HG03378 (cell line): ENCODE results near the gene RHOBTB3.
"Not testable (repeated sequence)": the region's sequence is repeated elsewhere in the genome, so short reads cannot be mapped to it uniquely, and the experiment has no call there.

Experiments used
- ATAC-seq: cut with Tn5 transposase; IDR thresholded peaks from one replicate; pipeline ENCODE4 v1.9.1; 2021; ENCODE audit warnings: mild to moderate bottlenecking, moderate library complexity; ENCODE audit not compliant: unreplicated experiment

The RHOBTB3 gene, protein sequence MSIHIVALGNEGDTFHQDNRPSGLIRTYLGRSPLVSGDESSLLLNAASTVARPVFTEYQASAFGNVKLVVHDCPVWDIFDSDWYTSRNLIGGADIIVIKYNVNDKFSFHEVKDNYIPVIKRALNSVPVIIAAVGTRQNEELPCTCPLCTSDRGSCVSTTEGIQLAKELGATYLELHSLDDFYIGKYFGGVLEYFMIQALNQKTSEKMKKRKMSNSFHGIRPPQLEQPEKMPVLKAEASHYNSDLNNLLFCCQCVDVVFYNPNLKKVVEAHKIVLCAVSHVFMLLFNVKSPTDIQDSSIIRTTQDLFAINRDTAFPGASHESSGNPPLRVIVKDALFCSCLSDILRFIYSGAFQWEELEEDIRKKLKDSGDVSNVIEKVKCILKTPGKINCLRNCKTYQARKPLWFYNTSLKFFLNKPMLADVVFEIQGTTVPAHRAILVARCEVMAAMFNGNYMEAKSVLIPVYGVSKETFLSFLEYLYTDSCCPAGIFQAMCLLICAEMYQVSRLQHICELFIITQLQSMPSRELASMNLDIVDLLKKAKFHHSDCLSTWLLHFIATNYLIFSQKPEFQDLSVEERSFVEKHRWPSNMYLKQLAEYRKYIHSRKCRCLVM

GRCh38 chr5:95730730-95731570 is at the start of gene RHOBTB3:
TSS of gene RHOBTB3 (plus strand) at chr5:95731336. CDS start at chr5:95731683, 347 bp downstream.
- no peak for ATAC-seq

- no peak for ATAC-seq
Observed at GRCh38 chr5:95682891-95683290, 48.2 kb upstream of the RHOBTB3 start, which contains the start of gene SPATA9. TSS of gene SPATA9 (minus strand) at chr5:95682991. CDS start at chr5:95682854, 137 bp downstream.

GRCh38 chr5:95684361-95684760 is 46.8 kb upstream of the RHOBTB3 start:
- no peak for ATAC-seq

DNA sequence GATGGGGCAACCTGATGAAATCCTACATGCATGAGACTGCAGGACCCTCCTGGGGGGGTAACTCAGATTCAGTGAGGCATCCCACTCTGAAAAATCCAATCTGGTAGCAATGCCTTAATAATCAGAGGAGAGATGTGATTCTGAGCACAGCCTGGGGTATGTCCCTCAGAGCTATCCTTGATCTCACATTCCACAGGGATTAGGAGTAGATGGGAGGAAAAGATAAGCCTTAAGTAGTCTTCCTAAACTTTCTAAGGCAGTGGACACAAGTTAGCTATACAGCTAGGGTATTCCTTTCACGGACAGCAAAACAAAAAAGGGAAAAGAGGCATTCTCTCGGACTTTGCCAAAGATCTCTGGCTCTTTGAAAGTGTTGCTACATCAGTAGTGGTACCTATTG is 44.5 kb upstream of the RHOBTB3 start:
- no peak for ATAC-seq

GRCh38 chr5:95689680-95690079 is 41.5 kb upstream of the RHOBTB3 start:
- no peak for ATAC-seq

DNA sequence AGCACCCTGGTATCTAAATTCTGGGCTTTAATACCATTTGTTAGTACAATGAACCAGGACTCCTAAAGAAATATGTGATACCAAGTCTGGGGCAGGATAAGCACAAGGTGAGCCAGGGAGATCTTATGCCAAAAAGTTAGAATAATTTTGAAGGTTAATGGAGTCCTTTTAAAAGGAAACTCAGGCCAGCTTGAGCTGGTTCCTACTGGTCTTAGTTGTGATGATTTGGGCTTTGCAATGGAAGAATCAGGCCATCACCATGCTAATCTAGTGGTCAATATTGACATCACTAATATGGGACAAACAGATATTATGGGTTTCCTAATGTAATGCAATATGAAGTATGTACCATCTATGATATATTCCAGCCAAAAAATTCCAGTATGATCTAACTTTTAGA is 40.8 kb upstream of the RHOBTB3 start:
- no peak for ATAC-seq

- no peak for ATAC-seq
Observed at GRCh38 chr5:95697781-95698681, 33.1 kb upstream of the RHOBTB3 start.

DNA sequence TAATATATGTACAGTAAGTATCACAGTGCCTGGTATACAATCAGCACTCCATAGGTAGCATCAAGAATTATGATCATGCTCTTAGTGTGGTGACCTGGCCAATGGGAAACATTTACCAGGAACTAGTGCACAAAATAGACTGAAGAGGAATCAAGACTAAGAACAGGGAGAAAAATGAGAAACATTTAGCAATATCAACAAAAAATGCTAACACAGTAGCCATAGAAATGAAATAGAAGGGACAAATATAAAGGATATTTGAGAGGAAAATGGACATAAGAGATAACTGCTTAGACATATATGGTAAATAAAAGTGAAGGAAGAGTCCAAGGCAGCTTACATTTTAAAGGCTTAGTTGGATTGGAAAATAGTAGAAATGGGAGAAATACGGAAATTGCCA is 31.8 kb upstream of the RHOBTB3 start:
- ATAC-seq, result no peak

DNA sequence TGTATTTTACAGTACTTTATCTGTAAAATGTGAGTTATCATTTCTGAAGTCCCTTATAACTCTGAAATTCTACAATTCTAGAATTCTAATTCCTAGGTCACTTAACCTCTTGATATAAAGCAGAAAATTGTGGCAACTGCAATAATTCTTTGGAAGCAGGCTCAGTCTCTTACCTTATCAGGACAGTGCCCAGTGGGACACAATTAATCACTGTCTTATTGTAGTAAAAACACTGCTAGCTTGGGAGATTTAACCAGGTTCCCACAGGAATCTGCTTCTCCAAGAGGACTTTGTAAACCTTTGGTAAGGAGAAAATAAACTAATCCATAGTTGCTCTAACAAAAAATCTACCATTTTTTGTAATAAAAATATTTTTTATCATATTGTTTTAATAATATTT is 30.1 kb upstream of the RHOBTB3 start:
- no peak for ATAC-seq

DNA sequence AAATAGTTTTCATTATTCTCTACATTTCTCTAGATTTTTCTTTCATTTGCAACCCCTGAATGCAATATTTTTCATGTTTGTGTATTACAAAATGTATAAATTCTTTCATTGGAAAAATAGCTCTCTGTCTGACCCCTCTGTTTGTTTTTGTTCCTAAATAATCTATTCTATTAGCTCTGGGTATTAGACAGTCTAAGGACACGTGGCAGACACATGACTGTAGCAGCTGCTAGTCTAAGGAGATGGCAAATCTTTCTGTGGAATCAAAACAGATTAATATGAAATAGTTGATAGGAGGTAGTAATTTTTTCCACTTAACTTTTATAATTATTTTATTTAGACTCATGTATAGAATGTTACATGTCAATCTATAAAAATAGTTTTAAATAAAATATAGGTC is 27.0 kb upstream of the RHOBTB3 start:
- no peak for ATAC-seq

GRCh38 chr5:95706196-95706595 is 24.9 kb upstream of the RHOBTB3 start:
- ATAC-seq, result not testable (repeated sequence)

DNA sequence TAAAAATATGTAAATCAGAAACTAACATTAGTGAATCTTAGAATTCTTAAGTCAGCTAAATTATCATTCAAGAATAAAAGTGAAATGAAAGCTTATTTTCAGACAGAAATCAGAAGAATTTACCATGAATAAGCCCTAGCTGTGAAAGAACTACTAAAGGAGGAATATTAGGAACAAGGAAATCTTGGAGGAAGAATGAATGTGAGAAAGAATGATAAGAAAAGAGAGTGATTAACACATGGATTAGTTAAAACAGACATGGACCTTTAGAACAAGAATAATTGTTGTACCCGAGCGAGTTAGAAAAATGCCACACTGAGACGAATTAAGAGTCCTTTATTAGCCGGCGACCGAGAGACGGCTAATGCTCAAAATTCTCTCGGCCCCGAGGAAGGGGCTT is 24.1 kb upstream of the RHOBTB3 start:
- no peak for ATAC-seq

- not testable (repeated sequence) for ATAC-seq
Observed at GRCh38 chr5:95707534-95708188, 23.5 kb upstream of the RHOBTB3 start.

GRCh38 chr5:95708876-95709275 is 22.3 kb upstream of the RHOBTB3 start:
- no peak for ATAC-seq

GRCh38 chr5:95709967-95710650 is 21.0 kb upstream of the RHOBTB3 start:
- no peak for ATAC-seq

DNA sequence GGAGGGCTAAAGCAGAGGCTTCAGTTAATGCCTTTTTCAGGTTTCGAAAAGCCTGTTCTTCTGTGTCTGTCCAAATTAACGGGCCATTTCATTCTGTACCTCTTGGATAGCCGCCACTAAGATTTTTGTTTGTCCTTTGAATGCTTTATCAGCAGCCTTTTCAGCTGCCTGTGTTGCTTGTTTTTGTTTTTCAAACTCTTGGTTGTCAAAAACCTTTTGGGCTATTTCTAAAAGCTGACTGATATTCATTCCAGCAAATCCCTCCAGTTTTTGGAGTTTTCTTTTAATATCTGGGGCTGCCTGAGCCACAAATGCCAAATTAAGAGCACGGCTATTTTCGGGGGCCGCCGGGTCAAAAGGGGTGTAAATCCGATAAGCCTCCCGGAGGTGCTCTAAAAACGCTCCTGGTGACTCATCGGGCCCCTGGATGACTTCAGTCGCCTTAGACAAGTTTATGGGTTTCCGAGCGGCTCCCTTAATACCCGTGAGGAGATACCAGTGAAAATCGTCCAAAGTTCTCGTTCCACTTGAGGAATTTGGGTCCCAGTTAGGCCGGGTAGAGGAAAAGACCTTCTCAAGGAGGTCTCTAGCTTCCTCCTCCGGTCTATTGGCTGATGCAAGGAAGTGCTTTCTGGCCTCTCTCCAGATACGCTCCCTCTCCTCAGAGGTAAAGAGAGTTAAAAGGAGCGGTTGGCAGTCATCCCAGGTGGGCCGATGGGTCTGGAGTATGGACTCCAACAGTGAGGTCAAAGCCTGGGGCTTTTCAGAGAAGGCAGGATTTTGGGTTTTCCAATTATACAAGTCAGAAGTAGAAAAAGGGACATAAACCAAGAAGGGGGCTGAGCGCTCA is 20.3 kb upstream of the RHOBTB3 start:
- ATAC-seq, result not testable (repeated sequence)

DNA sequence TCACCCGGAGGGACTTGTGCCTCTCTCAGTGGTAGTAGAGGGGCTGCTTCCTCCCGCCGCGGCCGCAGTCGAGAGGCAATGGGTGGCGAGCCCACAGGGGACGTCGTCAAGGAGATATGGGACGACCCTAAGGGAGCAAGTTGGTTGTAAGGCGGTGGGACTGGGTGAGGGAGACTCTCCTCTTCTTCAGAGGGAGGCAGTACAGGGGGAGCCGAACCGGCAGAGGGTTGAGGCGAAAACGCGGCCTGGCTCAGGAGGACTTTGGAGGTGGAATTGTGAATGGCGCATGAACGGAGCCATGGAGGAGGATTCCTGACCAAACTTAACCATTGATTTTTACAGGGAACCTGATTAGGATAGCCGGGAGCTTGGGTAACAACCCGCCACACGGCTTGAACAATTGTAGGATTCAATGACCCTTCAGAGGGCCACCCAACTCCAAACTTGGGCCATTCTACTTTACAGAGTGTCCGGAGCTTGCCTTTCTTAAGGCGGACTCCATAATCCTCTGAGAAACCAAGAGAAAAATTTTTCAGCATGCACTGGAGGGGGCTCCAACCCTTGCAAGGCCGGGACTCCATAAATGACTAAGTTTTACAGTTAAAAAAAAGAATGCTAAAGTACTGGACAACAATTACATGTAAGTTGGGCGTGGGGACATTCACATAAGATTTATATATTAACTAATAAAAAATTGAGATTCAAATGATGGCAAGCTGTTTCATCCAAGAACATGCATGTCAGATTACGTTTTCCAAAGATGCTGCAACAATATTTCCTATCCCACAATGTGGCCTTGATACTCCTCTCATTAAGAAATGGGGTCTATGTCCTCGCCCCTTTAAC is 19.4 kb upstream of the RHOBTB3 start:
- no peak for ATAC-seq
